Mucosa of rectum (tissue), 2 donors: Measurements from ENCODE around the gene GGTLC1.

Experiments used
- H3K27ac ChIP-seq, 2 donors: one replicate each; pipeline ENCODE4 v1.7.0; 2013; ENCODE audit warnings: inconsistent platforms in 2 of 2, low read depth in 2 of 2, low read length in 2 of 2
- H3K27me3 ChIP-seq, 2 donors: one replicate each; pipeline ENCODE4 v1.7.0; 2013; ENCODE audit warnings: low read length in 2 of 2; ENCODE audit not compliant: control insufficient read depth in 2 of 2, insufficient read depth in 2 of 2
- H3K36me3 ChIP-seq, 2 donors: one replicate each; pipeline ENCODE4 v1.7.0; 2013; ENCODE audit warnings: low read length in 2 of 2; ENCODE audit not compliant: control insufficient read depth in 2 of 2, insufficient read depth in 2 of 2
- H3K4me1 ChIP-seq, 2 donors: one replicate each; pipeline ENCODE4 v1.7.0; 2013; ENCODE audit warnings: low read length in 2 of 2, mild to moderate bottlenecking in 1 of 2; ENCODE audit not compliant: control insufficient read depth in 2 of 2, insufficient read depth in 2 of 2
- H3K4me3 ChIP-seq, 2 donors: one replicate each; pipeline ENCODE4 v1.7.0; 2013; ENCODE audit warnings: low read length in 2 of 2
- H3K9ac ChIP-seq, 2 donors: one replicate each; pipeline ENCODE4 v1.7.0; 2013; ENCODE audit warnings: low read length in 2 of 2, low read depth in 1 of 2, mild to moderate bottlenecking in 1 of 2
- H3K9me3 ChIP-seq, 2 donors: one replicate each; pipeline ENCODE4 v1.7.0; 2013; ENCODE audit warnings: low read length in 2 of 2; ENCODE audit not compliant: control insufficient read depth in 2 of 2
- donor health status: healthy.
- donor health status: Normal muscosa, but diverticular disease.

GGTLC1 gene

GRCh38 chr20:23939641-23940040 lies 48.9 kb downstream of the GGTLC1 start:
- Histone ChIP-seq H3K4me3 (no peak overlapping the region), H3K27ac (no peak overlapping the region), H3K4me1 (no peaks in the 10 kb centered on the region), H3K27me3 (no peaks in the 10 kb centered on the region), H3K9ac (no peak overlapping the region), H3K36me3 (no peaks in the 10 kb centered on the region), H3K9me3 (no peaks in the 10 kb centered on the region)

DNA sequence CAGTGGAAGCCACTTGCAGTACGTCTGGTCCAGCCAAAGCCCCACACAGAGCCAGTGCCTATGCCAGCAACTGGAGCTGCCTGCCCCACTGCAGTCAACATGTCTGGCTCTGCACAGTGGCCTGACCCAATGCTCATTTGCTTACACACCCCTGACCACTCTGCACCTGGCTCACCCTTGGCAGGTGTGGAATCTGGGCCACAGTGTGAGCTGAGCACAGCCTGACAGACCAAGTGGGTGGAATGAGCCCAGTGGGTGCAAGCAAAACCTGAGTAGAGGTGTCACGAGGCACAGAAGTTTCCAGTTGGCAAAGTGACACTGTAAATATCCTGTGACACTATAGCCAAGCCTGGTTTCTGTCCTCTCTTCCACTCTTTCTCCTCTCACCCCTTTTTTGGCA lies 49.5 kb downstream of the GGTLC1 start:
- H3K27me3 ChIP-seq: no peaks in the 10 kb centered on the region
- H3K27ac ChIP-seq: no peak overlapping the region
- no peaks in the 10 kb centered on the region for H3K4me1 ChIP-seq
- H3K4me3 ChIP-seq: no peak overlapping the region
- H3K36me3 ChIP-seq: no peaks in the 10 kb centered on the region
- H3K9me3 ChIP-seq: no peaks in the 10 kb centered on the region
- H3K9ac ChIP-seq: no peak overlapping the region

- Histone ChIP-seq H3K4me1 (no peaks in the 10 kb centered on the region), H3K27ac (no peak overlapping the region), H3K4me3 (no peak overlapping the region), H3K27me3 (no peaks in the 10 kb centered on the region), H3K9ac (no peak overlapping the region), H3K9me3 (no peaks in the 10 kb centered on the region), H3K36me3 (no peaks in the 10 kb centered on the region)
Observed at GRCh38 chr20:23938118-23938438, 50.5 kb downstream of the GGTLC1 start.

- H3K27me3 ChIP-seq: no peaks in the 10 kb centered on the region
- no peaks in the 10 kb centered on the region for H3K36me3 ChIP-seq
- H3K9me3 ChIP-seq: no peaks in the 10 kb centered on the region
- H3K27ac ChIP-seq: no peak overlapping the region
- no peak overlapping the region for H3K4me3 ChIP-seq
- no peaks in the 10 kb centered on the region for H3K4me1 ChIP-seq
- no peak overlapping the region for H3K9ac ChIP-seq
Observed at GRCh38 chr20:23937303-23938117, 51.1 kb downstream of the GGTLC1 start.
